Adrenal gland (tissue), 5 donors: ENCODE measurements around the gene SMIM35.

Experiments
- CTCF ChIP-seq, 6 experiments: fragments of 450-650 bp in 4 of 6; fragments of 200-600 bp in 2 of 6; sonication (generic) in 1 of 6; IDR thresholded peaks; 1 replicate in 5 of 6; 2 replicates in 1 of 6; pipeline versions ENCODE4 v1.5.1 to v1.8.0; 2016 to 2021; ENCODE audit warnings: antibody characterized with exemption in 6 of 6, mild to moderate bottlenecking in 2 of 6, moderate library complexity in 1 of 6
- POLR2A ChIP-seq, 2 donors: fragments of 450-650 bp; IDR thresholded peaks; one replicate each; pipeline ENCODE4 v1.6.1; 2017; ENCODE audit warnings: antibody characterized with exemption in 2 of 2, mild to moderate bottlenecking in 2 of 2, moderate library complexity in 1 of 2
- donor health status: DM: no; HTN: no; CAD: no.

DNA sequence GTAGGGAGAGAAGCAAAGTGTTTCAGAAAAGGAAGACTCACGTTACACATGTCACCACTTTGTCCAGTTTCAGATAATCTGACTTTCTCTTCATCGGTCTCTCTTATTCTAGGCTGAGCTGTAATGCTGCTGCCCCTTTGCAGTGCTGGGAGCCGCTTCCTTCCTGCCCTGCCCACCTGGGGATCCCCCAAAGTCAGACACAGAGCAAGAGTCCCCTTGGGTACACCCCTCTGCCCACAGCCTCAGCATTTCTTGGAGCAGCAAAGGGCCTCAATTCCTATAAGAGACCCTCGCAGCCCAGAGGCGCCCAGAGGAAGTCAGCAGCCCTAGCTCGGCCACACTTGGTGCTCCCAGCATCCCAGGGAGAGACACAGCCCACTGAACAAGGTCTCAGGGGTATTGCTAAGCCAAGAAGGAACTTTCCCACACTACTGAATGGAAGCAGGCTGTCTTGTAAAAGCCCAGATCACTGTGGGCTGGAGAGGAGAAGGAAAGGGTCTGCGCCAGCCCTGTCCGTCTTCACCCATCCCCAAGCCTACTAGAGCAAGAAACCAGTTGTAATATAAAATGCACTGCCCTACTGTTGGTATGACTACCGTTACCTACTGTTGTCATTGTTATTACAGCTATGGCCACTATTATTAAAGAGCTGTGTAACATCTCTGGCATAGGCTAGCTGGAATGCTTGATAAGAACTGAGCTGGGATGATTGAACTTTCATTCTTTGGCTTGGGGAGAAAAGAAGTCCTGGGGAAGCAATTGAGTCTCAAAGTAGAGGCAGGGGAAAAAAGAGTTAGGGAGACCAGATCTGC is 31.2 kb upstream of the SMIM35 start:
- TF ChIP-seq CTCF (IDR thresholded peaks at IDR 0.05), result no peak
- TF ChIP-seq POLR2A (IDR thresholded peaks at IDR 0.05), result no peak
